HEK293T (cell line): Measurements from ENCODE around the gene MAPRE2.

Experiments used
- ARNT ChIP-seq: fragments of 450-650 bp; IDR thresholded peaks from 2 replicates; pipeline ENCODE4 v1.6.1; 2017; ENCODE audit warnings: mild to moderate bottlenecking
- BHLHE40 ChIP-seq: fragments of 450-650 bp; IDR thresholded peaks from 2 replicates; pipeline ENCODE4 v1.6.1; 2016; ENCODE audit warnings: mild to moderate bottlenecking, moderate library complexity, borderline replicate concordance
- ELF4 ChIP-seq: fragments of 450-650 bp; IDR thresholded peaks from 2 replicates; pipeline ENCODE4 v1.6.1; 2017; ENCODE audit warnings: antibody characterized with exemption
- FOXA1 ChIP-seq: fragments of 450-650 bp; IDR thresholded peaks from 2 replicates; pipeline ENCODE4 v1.6.1; 2016; ENCODE audit warnings: mild to moderate bottlenecking
- FOXK2 ChIP-seq: fragments of 450-650 bp; IDR thresholded peaks from 2 replicates; pipeline ENCODE4 v1.6.1; 2016; ENCODE audit warnings: mild to moderate bottlenecking
- FOXM1 ChIP-seq: fragments of 450-650 bp; IDR thresholded peaks from 2 replicates; pipeline ENCODE4 v1.6.1; 2017; ENCODE audit warnings: mild to moderate bottlenecking, borderline replicate concordance
- L3MBTL2 ChIP-seq: fragments of 450-650 bp; conservative IDR thresholded peaks from 2 replicates; pipeline ENCODE4 v1.6.1; 2016; ENCODE audit warnings: mild to moderate bottlenecking
- LEF1 ChIP-seq: fragments of 450-650 bp; IDR thresholded peaks from 2 replicates; pipeline ENCODE4 v1.6.1; 2017; ENCODE audit warnings: mild to moderate bottlenecking, borderline replicate concordance
- NFRKB ChIP-seq: fragments of 450-650 bp; IDR thresholded peaks from 2 replicates; pipeline ENCODE4 v1.6.1; 2016; ENCODE audit warnings: mild to moderate bottlenecking, moderate library complexity
- SP1 ChIP-seq: fragments of 450-650 bp; IDR thresholded peaks from 2 replicates; pipeline ENCODE4 v1.6.1; 2017
- SUZ12 ChIP-seq: fragments of 450-650 bp; IDR thresholded peaks from 2 replicates; pipeline ENCODE4 v1.6.1; 2016; ENCODE audit warnings: mild to moderate bottlenecking
- TARDBP ChIP-seq: fragments of 450-650 bp; IDR thresholded peaks from 2 replicates; pipeline ENCODE4 v1.6.1; 2016
- ZNF384 ChIP-seq: fragments of 450-650 bp; IDR thresholded peaks from 2 replicates; pipeline ENCODE4 v1.6.1; 2016
- TF ChIP-seq, protein P1 (sequence below): fragments of 450-650 bp; IDR thresholded peaks from 2 replicates; pipeline ENCODE4 v1.6.1; 2016

DNA sequence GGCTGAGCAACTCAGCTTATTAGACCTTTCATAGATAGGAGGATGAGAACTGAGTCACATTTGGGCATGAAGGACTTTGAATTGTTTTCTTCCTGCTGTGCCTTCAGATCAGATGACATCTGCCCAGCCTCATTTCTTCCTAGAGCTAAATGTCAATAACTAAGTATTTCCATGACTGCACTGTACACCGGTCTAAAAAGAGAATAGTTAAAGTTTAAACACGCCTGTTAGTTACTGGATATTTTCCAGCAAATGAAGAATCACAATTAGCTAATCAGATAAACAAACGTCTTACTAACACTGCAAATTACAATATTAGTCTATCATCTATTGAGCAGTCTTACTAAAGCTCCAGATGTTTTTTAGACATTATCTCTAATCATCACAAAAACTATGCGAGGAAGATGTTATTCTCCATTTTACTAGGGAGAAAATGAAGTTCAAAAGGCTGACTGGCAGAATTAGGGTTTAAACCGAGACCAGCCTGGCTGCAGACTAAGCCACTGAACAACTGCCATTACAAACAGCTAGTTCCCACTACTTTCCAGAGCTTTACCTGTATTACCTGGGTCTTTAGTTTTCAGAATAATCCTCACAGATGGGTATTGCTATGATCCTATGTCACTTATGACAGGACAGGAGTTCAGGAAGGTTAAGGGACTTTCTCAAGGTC is 130.2 kb downstream of the MAPRE2 start:
- TF ChIP-seq FOXM1 (no peak), SUZ12 (no peak), ELF4 (no peak), L3MBTL2 (no peak), BHLHE40 (no peak), TARDBP (no peak), ZNF384 (no peak), SP1 (no peak), ARNT (no peak), LEF1 (no peak), FOXK2 (no peak), NFRKB (no peak), FOXA1 (no peak)
- TF ChIP-seq, protein P1, sequence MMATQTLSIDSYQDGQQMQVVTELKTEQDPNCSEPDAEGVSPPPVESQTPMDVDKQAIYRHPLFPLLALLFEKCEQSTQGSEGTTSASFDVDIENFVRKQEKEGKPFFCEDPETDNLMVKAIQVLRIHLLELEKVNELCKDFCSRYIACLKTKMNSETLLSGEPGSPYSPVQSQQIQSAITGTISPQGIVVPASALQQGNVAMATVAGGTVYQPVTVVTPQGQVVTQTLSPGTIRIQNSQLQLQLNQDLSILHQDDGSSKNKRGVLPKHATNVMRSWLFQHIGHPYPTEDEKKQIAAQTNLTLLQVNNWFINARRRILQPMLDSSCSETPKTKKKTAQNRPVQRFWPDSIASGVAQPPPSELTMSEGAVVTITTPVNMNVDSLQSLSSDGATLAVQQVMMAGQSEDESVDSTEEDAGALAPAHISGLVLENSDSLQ, result no peak
